ENCODE results near the gene MARCHF10.
"Not testable (repeated sequence)": the region's sequence is repeated elsewhere in the genome, so short reads cannot be mapped to it uniquely, and the experiment has no call there.

Gene MARCHF10

DNA sequence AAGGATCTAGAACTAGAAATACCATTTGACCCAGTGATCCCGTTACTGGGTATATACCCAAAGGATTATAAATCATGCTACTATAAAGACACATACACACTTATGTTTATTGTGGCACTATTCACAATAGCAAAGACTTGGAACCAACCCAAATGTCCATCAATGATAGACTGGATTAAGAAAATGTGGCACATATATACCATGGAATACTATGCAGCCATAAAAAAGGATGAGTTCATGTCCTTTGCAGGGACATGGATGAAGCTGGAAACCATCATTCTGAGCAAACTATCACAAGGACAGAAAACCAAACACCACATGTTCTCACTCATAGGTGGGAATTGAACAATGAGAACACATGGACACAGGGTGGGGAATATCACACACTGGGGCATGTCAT, 22.1 kb downstream of the MARCHF10 start:
- DNase-seq: not testable (repeated sequence)

DNA sequence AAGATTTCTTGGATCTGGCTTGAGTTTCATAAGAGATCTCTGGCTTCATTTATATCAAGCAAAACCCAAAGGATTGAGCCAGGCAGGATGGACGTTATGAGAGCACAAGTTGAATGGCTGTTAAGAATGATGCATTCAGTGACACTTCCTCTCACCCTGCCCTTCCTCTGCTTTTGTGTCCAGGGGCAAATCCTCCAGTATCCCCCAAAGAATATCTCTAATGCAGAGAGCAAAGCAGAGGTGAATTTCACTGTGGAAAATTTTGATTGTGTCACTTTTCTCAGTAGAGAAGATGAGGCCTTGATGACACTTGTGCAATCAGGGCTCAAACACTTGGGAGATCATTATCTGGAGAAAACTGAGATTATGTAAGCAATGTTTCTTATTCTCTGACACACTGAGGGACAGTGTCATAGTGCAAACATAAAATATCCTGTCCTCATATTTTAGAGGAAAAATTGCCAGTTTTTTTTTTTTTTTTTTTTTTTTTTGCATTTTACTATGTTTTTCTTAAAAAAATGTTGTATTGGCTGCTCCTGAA, 25.3 kb downstream of the MARCHF10 start:
- no peak for DNase-seq

DNA sequence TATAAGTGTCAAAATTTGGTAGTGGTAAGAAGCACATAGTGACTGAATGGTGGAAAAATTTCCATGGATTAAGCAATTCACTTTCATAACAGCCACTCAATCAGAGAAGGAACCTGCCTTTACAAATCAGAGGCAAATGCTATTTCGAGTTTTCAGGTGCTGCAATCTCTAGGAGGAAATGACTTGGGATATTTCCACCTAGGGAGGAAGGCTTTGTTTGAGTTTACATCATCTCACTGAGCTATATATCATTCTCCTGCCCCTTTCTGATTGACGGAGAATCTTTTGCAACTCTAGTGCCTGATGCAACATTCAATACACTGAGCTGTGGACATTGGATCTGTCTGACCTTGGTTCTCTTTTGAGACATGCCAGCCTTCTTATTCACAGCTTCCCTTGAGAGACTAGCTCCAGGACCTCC, 26.3 kb downstream of the MARCHF10 start:
- no peak for DNase-seq

DNA sequence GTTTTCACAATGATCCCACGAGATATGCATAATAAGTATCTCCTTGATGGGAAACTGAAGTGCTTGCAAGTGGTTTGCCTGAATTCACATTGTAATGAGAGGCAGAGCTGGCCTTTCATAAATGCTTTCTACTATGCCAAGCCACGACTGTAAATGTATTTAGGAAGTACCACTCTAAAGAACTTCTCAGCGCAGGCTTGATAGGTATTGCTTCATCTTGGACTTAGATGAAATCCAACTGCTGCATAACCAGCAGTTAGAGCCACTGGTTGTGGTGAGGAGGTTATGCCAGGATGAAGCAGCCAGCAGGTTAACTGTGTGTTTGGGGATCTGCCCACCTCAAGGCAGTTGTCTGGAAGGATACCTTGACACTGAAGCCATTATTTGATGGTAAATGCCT, 26.8 kb downstream of the MARCHF10 start:
- DNase-seq: no peak

DNA sequence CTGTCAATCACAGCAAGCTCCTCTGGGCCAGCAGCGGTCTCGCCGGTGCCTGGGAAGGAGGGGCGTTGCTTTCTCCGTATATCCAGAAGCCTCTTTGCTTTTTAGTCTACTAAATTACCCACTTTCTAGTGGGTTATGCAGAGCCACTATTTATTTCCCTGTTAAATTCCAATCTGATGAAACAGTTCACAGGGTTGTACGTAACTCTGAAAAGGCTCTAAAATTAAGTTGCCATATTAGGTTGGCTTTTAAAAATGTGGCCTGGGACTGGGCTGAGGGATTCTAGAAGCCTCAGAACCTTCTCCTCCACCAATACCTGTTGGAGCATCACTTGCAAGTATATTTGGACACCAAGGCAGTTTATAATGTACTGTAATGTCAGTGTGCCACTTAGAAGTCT, 27.2 kb downstream of the MARCHF10 start:
- no peak for DNase-seq

DNA sequence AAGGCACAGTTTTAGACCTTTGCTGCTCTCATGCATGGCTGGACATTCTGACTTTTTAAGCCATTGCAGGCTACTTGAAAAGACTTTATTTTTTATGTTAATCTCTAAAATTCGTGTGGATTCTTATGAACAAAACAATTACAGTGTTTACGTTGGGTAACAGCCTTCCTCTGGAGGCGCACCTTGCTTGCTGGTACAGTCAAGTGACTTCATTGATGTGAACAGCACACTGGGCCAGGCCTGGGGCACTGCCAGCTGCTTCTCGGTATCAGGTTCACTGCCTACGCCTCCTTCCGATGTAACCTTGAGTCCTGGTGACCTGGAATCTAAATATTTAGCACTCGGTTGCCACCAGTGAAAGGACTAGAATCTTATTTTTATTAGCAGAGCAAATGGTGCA, 27.8 kb downstream of the MARCHF10 start:
- DNase-seq: no peak

DNA sequence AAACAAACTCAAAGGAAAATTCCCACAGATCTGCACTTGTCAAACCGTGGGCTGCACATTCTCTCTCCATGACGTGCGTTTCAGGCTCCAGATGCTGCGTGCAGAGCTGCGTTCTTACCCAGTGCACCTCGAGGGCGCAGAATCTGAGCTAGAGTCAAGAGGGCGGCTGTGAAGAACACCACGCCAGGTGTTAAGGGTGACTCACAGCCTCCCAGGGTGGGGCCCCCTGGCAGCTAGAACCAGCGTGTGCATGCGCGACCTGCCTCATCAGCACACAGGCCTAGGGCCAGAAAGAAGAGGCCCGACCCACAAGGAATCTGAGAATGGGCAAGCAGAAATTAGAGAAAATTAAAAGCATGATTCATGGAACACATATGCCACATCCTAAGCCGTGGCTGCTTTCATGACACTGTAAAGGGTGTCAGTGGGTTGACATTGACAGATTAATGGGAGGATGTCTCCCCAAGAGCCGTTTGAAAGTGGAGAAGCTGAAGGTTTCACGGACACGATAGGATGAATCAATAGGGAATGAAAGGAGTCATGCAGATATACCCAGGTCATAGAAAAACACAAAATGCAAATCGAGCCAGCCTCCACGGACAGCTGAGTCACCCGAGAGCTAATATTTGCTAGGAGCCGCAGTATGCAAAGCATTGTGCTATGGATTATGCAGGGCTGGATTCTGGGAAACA, 29.0 kb downstream of the MARCHF10 start:
- no peak for DNase-seq

DNA sequence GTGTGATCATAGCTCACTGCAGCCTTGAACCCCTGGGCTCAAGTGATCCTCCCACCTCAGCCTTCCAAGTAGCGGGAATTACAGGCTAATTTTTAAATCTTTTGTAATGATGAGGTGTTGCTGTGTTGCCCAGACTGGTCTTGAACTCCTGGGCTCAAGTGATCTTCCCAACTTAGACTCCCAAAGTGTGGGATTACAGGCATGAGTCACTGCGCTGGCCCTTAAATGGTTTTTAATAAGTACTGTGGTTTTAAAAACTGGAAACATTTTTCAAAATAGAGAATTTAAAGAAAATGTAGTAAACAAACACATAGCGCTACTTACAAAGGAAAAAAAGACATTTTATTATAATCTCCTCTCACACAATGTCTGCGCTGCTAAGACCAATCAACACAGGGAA, 32.2 kb downstream of the MARCHF10 start:
- no peak for DNase-seq

DNA sequence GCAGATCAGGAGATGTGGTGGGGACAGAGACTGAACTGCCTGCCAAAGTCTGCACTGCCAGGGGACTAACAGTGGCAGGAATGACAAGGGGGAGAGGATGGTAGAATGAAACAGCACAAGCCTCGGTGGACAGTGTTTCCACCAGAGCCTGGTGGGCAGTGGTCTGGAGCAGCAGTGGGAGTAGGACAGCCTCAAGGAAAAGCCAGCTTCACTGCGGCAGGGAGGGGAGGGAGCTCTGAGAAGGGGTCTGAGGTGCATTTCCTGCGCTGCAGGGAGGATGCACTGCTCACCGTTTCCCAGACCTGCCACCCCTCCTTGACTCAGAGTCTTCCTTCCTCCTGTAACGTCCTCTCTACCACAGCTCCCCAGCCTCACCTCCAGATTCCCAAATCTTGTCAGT, 33.8 kb downstream of the MARCHF10 start:
- DNase-seq: no peak

DNA sequence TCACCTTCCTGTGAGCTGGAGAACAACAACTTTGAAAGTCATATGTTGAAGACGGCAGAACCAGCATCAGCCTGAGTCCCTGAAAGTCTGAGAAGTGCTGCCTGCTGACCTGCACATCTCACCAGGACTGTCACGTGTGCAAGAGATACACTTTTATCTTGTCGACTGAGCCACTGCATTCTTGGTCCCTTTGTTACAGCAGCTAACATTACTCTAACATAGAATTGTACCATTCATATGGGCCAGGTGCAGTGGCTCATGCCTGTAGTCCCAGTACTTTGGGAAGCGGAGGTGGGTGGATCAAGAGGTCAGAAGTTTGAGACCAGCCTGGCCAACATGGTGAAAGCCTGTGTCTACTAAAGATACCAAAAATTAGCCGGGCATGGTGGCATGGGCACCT, 40.1 kb downstream of the MARCHF10 start:
- no peak for DNase-seq

DNA sequence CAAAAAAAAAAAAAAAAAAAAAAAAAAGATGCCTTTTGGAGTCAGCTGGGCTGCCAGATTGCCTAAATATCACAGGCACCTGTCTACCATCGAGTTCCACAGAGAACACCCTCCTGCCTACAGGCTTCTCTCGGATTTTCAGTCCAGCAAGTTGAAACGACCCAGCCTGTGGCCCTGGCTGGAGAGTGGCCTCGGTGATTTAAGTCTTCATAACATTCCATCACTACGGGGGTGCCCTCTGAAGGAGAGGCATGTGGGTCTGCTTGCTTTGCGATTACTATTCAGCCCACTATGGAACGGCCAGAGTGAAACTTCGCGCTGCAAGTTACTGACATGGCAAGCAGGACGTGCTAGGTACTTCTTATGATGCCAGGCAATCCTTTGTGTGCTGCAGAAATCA, 42.8 kb downstream of the MARCHF10 start:
- no peak for DNase-seq

DNA sequence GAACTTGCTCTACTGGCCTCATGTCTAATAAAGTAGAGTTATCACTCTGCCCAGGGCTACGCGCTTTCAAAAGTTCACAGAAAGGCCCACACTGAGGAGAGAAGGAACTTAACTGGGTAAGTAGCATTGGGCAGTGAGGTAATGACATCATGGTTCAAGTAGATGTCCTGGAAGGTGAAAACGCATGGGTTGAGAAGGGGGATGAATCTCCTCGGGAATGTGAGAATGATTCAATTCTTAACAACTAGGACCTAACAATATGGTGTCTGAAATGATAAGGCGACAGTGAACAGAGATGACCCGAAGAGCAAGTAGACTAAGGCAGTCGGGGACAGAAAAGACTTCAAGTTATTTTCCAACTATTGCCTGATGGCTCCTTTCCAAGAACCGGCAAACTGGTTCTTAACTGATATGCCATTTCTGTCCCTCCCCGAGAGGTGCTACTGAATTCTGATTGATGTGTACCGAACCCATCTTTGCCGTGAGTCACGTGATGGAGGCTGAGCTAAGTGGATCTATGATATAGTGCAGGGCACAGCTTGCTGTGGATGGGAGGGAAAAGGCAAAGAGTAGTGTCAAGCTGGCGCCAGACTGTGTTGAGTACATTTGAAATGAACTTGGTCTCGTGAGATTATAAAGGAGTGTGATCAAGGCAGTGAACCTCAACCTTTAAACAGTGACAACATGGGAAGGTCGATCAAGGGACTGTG, 44.1 kb downstream of the MARCHF10 start:
- DNase-seq: no peak

DNA sequence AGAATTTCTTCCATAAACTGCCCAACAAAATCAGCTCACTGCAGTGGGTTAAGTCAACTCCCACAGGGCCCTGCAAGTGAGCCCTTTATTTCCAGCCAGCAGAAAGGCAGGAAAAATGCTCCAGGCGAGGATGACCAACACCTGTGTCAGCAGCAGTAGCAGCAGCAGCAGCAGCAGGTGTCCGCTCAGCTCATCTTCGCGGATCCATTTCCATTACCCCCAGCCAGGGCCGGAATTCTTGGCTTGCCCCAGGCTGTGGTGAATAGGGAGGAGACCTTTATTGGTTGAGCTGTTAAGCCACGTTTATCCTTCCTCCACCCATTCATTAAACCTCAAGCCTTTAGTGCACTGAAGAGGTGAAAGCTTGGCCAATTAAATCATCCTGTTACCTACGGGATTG, 46.2 kb downstream of the MARCHF10 start:
- no peak for DNase-seq

DNA sequence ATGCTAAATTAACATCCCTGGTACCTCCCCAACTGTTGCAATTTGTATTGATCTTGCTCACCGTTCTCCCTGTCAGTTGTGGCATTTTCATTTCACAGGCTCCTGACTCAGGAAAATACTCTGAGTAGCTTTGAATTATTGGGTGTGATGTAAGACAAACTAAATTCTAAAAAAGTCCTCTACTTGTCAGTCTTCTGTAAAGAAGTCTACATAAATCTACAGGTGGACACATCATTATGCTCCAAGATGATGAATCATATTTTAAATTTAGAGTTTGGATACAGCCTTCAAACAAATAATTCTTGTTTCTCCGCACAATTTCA, 47.2 kb downstream of the MARCHF10 start:
- no peak for DNase-seq

DNA sequence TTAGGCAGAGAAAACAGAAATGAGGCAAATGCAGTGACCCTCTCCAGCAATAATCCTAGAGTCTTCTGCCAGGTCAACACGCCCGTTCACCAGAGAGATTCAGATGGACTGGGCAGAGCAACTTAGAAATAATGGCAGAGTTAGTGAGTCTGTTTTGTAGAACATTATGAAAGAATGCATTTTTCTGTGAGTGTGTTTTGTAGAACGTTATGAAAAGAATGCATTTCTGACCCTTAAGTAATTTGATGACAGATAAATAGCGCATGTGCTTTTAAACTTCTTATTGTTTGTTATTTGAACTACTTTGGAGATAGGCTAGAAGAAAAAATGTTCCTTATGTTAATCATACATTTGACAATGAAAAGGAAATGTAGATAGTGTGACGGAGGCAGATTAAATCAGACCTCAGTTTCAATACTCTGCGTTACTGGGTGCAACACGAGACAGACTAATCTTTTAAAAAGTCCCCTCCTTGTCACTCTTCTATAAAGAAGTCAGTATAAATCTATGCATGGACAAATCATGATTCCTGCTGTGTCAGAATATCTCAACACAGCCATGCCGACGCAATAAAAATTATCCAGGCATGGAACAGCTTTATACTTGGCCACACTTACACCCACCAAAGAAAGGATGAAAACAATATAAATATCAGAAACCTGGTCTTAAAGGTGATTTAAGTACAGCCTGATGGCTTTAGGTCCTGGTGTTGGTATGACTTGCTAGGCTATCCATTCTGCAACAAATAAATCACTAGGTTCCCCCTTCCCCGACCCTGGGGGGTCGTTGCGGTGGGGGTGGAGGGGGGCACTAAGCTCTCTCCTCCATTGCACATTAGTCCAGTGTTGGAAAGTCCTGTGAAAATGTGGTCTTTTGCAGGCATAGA, 47.8 kb downstream of the MARCHF10 start:
- no peak for DNase-seq

DNA sequence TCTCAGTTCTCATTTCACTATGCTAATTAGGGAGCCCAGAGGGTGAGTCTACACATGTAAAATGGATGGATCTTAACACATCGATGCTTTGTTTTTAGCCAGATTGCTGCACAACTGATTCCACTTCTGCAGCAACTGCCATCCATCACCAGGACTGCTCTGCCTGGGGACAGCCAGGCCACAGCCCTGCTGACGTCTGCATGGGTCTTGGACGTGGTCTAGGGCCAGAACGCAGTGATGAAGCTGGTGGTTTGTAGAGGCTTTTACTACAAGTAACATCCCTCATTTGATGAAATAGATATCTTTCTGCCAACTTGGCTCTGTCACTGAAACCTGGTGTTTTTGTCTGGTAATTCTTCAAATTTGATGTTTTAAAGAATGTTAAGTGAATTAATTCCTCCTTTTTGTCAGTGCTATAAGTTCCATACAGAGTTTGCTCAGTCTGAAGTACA, 50.6 kb downstream of the MARCHF10 start:
- no peak for DNase-seq

DNA sequence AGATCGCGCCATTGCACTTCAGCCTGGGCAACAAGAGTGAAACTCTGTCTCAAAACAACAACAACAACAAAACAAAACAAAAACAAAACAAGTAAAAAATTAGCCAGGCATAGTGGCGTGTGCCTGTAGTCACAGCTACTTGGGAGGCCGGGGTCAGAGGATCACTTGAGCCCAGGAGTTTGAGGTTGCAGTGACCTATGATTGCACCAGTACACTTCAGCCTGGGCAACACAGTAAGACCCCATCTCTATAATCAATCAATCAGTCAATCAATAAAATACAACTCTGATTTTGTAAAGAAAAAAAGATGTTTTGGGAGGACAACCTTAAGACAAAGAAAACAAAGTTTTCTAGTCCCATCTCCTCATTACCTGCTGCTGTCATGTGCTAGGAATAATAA, 51.9 kb downstream of the MARCHF10 start:
- no peak for DNase-seq

DNA sequence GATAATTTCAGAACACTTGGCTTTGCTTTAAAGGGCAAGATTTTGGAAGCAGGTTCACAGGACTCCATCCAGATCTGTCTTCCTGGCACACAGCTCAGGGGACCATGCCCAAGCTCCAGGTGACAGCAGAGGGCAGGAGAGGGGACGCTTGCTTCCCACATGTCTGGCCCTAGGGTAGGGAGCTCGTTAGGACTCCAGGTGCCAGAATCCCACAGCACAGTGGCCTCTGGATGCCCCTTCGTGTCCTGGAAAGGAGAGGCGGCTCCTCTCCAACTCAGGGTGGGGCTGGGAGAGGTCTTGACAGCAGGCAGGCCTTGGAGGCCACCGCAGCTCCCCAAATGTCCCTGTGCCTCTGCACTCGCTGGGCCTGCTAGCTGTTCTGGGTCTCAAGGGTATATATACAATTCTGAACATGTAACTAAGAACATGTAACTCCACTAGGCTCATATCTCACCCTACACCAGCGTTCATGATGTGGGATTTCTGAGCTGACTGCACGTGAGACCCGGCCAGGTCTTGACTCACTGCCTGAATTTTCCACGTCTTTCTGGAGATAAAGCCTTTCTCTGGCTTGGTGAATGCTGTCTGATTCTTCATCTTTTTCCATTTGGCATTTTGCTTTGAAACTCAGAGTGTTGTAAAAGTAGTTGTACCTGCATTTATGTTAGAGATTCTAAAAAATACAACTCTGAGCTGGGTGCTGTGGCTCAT, 52.8 kb downstream of the MARCHF10 start:
- DNase-seq: no peak

DNA sequence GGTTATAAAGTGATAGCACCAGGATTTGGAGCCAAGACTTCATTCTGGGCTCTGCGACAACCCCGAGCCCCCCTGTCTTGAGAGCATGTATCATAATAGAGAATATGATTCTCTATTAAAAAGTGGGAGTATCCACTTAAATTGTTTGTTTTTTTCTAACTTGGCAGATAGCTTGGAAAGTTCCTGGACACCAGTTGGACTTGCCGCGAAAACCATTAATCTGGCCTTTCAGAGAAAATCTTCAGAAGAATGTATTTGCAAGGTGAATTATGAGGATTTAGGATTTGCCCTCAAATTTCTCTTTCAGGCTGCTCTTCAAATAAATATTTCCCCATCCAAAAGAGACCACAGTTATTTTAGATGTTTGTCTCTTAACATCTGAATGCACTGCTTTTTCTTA, 53.5 kb downstream of the MARCHF10 start:
- no peak for DNase-seq

DNA sequence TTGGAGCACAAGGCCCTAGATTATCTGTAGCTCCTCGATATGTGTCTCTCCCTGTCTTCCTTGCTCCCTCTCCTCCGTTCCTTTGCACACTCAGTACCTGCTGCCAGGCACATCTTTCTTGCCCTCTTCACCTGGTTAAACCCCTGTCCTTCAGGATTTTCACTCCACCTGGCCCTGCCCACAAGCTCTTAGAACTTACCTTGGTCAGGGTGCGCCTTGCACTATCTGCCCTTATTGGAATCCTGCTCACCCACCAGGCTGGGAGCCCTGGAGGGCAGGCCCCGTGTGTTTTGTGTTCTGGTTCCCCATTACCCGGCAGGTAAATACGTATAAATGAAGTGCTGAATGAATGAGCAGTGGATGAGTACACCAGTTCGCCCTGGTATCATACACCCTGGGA, 54.6 kb downstream of the MARCHF10 start:
- no peak for DNase-seq

DNA sequence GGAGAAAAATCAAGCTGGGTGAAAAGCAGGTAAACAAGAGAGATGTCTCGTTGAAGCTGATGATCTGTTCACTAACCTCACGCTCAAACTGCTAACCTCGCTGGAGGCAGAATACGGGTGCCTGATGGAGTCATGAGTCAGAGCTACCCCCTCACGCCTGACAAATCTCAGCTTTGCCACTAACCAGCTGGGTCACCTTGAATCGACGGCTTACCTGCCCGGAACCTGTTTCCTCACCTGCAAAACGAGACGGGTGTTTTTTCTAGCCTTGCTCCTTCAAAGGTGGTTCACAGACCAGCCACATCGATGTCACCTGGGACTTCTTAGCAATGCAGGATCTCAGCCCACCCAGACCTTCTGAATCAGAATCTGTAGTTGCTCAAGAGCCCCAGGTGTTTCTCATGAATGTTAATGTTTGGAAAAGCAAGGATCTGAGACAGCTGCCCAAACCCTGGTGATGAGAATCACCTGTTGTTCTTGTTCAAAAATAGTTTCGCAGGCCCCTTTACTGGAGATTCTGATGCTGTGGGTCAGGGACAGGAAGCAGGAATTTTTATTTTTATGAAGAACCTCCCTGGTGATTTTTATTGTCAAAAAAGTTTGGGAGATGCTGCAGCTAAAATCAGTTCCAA, 56.9 kb downstream of the MARCHF10 start:
- DNase-seq: no peak

DNA sequence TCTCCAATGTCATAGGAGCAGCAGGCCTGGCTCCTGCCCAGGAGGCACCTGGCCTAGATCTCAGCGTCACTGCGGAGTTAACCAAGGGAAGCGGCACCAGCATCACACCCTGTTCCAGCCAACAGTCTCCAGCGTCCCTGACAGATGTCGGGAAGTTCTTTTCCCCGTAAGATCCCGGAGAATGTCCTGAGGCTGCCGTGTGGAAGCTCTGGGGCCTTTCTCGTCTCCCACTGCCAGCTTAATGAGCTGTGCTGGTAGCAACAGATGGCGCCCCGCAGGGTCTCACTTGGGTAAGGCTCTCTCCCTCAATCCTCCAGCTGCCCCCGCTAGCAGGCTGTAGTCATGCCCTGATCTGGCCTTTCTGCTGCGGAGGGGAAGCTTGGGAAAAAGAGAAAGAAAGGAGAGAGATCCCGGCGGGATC, 57.5 kb downstream of the MARCHF10 start:
- DNase-seq: no peak
